ENCODE results near the gene FTCDNL1.

Gene FTCDNL1

DNA sequence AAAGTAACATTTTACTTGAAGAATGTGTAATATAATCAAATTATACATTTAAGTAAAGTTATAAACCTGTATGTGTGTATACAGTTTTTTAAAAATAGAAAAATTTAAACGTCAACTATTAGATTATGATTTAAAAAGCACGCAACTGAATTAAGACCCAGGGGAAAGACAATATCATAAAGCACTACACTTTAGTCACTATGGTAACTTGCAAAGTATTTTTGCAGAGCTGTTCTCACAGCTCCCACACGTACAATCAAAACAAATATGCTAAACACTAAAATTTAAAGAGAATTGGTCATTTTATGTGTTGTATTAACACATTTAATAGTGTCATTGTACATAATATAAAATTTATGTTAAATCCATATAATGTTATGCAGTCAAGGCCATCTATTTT, 59.7 kb downstream of the FTCDNL1 start:
- H3K4me3 ChIP-seq (ENCODE audit: low read length), result no peak overlapping the region
- TF ChIP-seq ZNF274 (IDR thresholded peaks at IDR 0.05; ENCODE audit: low read depth, low read length), result no peak

DNA sequence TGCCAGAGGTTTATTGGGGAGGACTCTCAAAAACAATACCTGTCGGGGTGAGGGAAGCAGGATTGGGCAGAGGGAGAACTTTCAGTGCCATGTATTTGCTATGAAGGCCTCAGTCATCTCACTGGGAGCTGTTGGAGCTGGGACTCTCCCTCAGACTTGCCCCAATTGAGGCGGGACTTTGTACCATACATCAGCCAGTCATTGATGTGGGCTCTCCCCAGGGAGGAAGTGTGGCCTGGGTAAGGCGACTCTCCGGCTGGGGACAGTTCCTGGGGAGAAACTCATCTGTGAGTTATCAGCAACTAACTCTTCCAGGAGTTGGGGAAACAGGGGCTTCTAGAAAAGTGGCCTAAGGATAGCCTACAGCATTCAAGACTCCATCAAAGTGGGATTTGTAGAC, 66.5 kb downstream of the FTCDNL1 start:
- TF ChIP-seq ZNF274 (IDR thresholded peaks at IDR 0.05; ENCODE audit: low read depth, low read length), result no peak
- H3K4me3 ChIP-seq (ENCODE audit: low read length), result no peak overlapping the region

DNA sequence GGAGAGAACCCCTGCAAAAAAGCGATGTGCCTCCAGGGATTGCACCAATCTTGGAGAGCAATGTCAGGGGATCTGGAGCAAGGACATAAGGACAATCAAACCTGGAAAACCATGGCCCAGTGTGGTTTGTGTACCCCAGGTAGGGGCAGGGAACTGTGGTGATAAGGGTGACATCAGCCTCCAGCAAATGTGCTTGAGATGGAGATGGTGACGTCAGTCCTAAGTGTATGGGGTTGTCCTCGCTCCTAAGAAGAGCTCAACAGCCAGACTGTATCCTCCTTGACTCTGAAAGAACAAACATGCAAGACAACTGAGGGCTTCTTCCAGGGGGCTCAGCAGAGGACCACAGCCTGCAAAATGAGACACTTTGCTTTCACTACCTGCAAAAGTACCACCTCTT, 71.4 kb downstream of the FTCDNL1 start:
- no peak overlapping the region for H3K4me3 ChIP-seq (ENCODE audit: low read length)
- TF ChIP-seq ZNF274 (IDR thresholded peaks at IDR 0.05; ENCODE audit: low read depth, low read length), result no peak

DNA sequence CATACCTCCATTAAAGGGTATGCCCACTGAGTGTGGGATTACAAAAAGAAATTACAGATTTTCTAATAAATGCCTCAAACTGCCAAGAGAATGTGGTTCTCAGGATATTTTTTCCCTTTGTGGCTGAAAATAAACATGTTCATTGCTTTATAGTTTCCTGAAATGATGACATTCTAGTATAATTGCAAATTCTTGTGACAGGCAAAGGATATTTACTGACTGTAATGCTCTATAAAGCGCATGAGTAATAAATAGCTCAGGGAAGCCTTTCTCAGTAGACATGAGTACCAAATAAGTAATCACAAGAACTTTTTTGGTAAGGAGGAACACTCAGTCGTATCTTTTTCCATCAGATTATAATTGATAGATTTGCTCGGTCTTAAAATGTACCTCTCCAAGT, 72.3 kb downstream of the FTCDNL1 start:
- no peak for TF ChIP-seq ZNF274 (IDR thresholded peaks at IDR 0.05; ENCODE audit: low read depth, low read length)
- H3K4me3 ChIP-seq (ENCODE audit: low read length), result no peak overlapping the region

DNA sequence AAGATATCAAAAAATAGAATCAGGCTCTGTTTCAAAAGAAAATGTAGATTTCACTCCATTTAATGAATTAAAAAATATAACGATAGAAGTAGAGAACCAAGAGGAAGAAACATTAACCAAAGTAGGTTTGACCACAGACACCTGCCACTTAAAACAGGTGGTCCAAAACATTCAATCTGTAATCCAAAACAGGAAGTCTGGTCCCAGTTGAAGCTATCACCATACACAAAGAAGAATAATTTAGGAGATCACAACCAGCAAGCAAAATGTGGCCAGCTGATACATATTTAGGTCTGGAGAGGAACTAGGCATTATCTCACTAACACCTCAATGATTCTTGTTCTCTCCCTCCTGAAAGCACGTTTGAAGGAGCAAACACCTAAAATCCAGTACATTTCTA, 73.1 kb downstream of the FTCDNL1 start:
- H3K4me3 ChIP-seq (ENCODE audit: low read length), result no peak overlapping the region
- no peak for TF ChIP-seq ZNF274 (IDR thresholded peaks at IDR 0.05; ENCODE audit: low read depth, low read length)

DNA sequence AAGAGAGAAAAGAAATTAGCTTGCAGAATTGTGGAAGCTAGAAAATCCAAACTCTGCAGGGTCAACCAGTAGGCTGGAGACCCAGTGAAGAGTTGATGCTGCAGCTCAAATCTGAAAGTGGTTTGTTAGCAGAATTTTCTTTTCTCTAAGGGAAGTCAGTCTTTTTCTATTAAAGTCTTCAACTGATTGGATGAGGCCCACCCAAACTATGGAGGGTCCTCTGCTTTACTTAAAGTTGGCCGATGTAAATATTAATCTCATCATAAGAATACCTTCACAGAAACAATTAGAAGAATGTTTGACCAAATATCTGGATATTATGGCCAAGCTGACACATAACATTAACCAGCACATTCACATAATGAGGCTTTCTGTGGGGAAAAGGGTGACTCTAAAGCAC, 73.7 kb downstream of the FTCDNL1 start:
- TF ChIP-seq ZNF274 (IDR thresholded peaks at IDR 0.05; ENCODE audit: low read depth, low read length), result no peak
- no peak overlapping the region for H3K4me3 ChIP-seq (ENCODE audit: low read length)

DNA sequence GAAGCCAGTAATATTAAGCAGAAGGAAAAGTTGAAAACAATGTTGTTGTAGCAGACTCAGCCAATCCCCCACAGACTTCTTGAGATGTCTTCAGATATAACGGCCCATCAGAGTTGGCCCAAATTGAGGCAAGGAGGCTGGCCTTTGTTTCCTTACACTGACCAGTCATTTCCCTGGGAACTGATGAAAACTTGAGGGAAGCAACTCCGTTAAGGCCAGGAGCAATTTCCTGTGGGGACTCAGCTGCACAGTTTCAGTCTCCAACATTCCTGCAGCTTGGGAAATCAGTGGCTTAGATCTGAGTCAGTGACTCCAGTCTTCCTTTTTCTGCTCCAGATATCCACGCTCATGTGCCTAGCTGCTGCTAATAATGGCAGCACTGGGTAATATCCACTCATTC, 75.7 kb downstream of the FTCDNL1 start:
- no peak overlapping the region for H3K4me3 ChIP-seq (ENCODE audit: low read length)
- TF ChIP-seq ZNF274 (IDR thresholded peaks at IDR 0.05; ENCODE audit: low read depth, low read length), result no peak

DNA sequence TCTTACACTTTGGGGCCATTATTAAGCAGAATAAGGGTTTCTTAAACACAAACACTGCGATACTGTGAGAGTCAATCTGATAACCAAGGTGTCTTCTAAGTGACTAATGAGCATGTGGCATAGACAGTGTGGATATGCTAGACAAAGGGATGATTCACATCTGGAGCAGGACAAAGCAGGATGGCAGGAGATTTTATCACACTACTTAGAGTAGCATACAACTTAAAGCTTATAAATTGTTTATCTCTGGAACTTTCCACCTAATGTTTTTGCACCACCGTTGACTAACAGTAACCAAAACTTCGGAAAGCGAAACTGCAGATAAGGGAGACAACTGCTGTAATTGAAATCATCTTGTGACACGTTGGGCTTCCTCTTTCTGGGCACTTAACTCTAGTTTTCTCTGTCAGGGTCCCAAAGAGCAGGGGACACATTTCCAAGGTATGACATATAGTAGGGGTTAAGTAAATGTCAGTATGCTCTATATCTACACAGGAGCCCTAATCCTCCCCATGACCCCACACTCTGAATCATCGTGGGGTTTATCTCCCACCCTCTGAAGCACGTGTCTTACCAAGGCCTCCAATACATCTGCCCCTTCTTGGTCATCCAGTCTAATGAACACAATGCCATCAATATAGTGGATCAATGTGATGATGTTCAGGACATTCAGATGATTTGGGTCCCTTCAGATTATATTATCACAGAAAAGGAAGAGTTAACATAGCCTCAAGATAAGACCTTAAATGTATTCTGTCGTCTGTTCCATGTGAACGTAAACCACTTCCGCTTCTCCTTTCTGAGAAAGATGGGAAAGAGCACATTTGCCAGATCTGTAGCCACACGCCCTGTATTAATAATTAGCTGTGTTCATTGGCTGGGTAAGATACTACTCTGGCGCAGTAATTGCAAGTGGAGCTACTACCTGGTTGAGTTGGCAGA, 78.7 kb downstream of the FTCDNL1 start:
- no peak overlapping the region for H3K4me3 ChIP-seq (ENCODE audit: low read length)
- TF ChIP-seq ZNF274 (IDR thresholded peaks at IDR 0.05; ENCODE audit: low read depth, low read length), result no peak

DNA sequence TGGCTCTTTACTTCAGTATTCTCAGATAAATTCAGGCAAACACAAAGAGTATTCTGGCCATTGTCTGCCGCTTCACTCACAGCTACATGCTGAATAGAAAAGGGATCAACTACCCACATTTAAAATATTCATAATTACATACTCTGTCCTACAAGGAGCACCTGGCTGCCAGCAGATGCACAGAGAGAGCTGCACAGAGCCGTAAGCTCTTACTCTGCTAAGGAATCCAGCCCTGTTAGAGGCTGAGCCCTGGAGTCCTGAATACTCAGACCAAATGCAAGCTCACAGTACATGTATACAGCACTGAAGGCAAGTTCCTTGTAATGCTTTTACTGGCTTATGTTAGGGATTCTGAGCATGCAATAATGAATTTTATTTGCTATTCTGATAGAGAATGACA, 80.3 kb downstream of the FTCDNL1 start:
- H3K4me3 ChIP-seq (ENCODE audit: low read length), result no peak overlapping the region
- TF ChIP-seq ZNF274 (IDR thresholded peaks at IDR 0.05; ENCODE audit: low read depth, low read length), result no peak

DNA sequence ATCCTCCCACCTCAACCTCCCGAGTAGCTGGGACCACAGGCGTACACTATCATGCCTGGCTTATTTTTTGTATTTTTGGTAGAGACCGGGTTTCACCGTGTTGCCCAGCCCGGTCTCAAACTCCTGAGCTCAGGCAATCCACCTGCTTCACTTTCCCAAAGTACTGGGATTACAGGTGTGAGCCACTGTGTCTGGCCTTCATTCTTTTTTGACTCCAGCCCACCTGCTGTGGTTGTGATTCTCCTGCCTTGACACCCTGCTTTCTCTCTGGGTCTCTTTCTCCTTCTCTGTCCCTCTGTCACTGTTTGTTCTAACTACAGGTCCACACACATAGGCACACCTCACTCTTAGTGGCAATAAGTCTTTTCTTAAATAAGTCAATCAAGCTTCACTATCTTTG, 85.3 kb downstream of the FTCDNL1 start:
- no peak for TF ChIP-seq ZNF274 (IDR thresholded peaks at IDR 0.05; ENCODE audit: low read depth, low read length)
- no peak overlapping the region for H3K4me3 ChIP-seq (ENCODE audit: low read length)

DNA sequence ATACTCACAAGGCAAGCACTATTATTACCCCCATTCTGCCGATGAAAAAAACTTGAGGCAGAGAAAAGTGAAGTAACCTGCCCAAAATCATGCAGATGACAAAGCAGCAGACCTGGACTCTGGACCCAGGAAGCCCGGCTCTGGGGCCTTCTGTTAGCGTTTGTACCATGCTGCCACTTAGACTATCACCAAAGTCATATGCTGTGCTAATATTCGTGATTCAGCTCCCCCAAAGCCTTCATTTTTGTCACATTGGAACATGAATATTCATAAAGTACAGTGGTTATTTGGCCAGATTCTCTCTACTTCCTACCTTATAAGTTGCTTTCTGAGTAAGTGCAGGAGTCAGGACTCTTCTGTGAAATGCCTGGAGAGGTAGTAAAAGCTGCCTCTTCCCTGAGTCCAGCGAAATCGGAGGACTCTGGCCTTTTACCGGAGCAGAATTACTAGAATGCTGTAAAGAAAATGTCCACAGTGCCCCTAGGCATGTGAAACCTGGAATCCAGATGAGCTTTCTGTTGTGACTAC, 86.7 kb downstream of the FTCDNL1 start:
- TF ChIP-seq ZNF274 (IDR thresholded peaks at IDR 0.05; ENCODE audit: low read depth, low read length), result no peak
- H3K4me3 ChIP-seq (ENCODE audit: low read length), result no peak overlapping the region

DNA sequence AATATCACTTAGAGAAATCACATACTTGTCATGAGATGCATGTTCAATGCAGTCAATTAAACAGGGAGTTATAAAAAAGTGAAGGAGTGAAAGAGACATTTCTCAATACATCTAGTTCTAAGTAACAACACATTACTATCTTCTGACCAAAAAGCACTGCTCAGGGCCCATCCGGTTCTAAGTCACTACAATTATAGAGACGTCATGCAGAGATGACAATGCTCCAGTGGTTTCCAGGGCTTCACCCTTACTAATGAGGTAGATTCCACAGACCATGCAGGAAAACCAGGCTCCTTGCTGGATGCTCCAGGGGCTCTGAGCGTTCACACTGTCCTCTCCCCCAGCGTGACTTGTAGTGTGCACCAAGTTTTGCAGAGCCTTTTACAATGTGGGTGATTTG, 88.0 kb downstream of the FTCDNL1 start:
- no peak overlapping the region for H3K4me3 ChIP-seq (ENCODE audit: low read length)
- no peak for TF ChIP-seq ZNF274 (IDR thresholded peaks at IDR 0.05; ENCODE audit: low read depth, low read length)

DNA sequence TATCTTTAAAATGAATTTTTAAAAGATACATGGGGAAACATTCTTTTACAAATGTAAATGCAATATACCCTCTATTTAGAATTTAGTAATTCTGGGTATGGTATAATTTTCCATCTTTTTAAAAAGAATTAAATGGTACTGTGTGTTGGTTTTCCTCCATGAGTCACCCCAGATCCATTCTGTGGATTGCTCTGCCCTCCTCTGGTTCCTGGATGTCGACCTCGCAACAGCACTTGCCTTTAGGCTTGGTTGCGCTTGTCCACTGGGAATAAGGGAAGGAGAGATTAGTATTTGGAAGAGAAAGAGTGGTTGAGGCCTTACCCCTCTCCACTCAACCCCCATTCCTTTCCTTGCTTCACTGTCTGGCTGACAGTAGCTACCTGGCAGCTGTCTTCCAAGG, 90.4 kb downstream of the FTCDNL1 start:
- H3K4me3 ChIP-seq (ENCODE audit: low read length), result no peak overlapping the region
- TF ChIP-seq ZNF274 (IDR thresholded peaks at IDR 0.05; ENCODE audit: low read depth, low read length), result no peak

DNA sequence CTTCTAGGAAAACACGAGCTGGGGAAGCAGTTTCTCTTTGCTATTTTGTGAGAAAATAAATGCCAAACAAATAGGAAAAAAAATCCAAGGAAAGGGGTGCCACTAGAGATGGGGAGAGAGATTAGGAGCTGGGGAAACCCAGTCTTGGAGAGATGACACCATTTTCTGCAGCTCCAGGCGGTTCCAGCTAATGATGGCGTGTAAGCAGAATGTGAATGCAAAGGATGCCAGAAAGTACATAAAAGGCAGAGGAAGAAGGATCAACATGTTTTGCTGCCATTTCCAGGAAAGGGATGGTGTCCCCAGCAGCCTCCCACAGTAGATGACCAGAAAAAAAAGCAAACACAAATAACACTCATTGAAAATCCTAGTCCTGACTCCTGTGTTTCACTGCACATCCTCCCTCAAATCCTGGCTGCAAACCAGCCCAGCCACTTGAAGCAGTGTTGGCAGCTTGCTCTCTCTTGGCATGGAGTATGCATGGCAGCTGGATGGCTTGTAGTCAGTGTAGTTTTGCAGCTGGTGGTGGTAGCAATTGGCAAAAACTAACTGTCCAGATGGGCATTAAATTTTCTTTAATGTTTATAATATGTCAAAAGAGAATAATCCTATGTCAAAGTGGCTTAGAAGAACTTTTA, 93.6 kb downstream of the FTCDNL1 start:
- no peak overlapping the region for H3K4me3 ChIP-seq (ENCODE audit: low read length)
- TF ChIP-seq ZNF274 (IDR thresholded peaks at IDR 0.05; ENCODE audit: low read depth, low read length), result no peak

DNA sequence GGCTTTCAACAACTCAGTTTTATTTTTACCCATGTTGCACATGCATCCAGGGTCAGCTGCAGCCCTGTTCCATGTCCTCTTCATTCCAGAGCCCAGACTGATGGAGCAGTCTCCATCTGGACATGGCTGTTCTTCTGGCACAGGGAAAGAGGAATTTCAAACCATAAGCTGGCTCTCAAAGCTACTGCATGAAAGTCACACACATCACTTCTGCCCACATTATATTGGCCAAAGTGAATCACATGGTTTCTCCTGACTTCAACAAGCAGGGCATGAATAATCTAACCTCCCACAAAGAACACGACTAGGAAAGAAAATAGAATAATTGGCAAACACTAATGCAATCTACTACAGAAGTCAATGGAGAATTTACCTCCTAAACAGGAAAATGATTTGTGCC, 94.2 kb downstream of the FTCDNL1 start:
- no peak overlapping the region for H3K4me3 ChIP-seq (ENCODE audit: low read length)
- no peak for TF ChIP-seq ZNF274 (IDR thresholded peaks at IDR 0.05; ENCODE audit: low read depth, low read length)
